CD4-positive, alpha-beta T cell treated with Interleukin-12 subunit alpha and Interleukin-12 subunit beta, for 1 hour (primary cell): Measurements from ENCODE around the gene DYNC2LI1.

Source experiments
- DNase-seq: peaks from one replicate; pipeline ENCODE4 v3.0.0-alpha.2; 2020

The DYNC2LI1 gene

DNA sequence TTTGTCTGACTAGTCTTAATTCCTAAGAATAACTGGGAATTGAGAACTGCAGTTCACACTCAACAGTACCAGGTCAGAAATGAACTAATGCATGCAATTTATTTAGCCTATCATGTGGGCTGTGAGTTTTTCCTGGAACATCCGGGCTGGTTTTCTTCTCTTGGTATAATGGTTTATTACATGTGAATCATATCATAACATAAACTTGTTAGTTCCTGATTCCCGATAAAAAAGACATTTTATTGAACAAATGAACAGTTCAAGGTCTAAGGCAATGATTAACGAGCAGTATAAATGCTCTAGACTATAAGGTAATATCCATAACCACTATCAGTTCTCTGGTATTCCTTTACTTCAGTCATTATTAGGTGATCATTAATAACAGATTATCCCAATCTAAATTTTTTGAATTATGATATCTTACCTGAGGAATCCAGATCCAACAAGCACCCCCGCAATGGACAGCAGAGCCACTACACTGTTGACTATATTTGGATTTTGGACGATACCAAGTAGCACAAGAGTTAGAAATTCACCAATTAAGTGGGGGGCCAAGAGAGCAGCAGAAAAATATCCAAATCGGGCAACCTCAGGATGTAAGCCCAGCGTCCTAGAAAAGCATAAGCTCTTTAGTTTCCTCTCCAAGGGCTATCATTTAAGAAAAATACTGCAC, 45.8 kb downstream of the DYNC2LI1 start:
- DNase-seq = no peak

DNA sequence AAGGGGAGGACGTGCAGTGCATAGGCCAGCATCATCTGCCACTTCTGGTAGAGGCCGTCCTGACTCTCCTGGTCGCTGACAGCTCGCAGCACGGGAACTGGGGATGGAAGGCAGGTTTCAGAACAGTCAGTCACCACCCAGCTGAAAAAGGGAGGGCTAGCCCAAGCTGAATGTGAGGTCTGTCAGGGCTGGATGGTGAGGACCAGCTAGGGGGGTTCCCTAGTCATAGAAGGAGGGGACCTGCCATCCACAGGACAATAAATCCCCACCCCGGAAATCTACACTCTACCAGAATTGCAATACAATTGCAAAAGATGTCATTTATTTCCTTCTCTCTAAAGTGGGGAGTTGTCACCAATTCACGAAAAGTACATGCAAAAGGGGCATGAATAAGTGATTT, 49.0 kb downstream of the DYNC2LI1 start:
- DNase-seq = no peak

- DNase-seq = no peak
Measured at GRCh38 chr2:43823751-43824150, 49.9 kb downstream of the DYNC2LI1 start.

GRCh38 chr2:43824512-43824911, 50.7 kb downstream of the DYNC2LI1 start:
- no peak for DNase-seq

DNA sequence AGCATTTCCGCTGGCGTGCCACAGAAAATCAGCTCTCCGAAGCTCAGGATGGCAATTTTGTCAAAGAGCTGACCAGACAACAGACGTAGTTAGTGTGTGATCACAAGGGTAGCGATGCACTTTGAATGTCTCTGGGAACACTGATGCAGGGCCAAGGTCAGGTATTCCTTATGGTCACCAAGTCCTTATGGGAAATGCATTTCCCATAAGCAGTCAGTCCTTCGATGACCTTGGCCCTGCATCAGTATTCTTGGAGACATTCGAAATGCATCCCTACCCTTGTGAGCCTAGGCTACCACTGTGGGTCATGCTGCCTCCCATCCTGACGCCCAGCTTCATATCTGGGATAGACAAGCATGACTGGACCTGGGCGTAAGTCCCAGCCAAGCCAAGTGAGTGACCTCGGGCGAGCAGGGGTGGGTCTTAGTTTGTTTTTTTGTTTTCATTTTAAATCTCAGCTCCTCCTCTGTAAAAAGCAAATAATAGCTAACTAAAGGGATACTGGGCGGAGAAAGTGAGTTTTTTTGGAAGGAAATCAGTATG, 51.2 kb downstream of the DYNC2LI1 start:
- no peak for DNase-seq

DNA sequence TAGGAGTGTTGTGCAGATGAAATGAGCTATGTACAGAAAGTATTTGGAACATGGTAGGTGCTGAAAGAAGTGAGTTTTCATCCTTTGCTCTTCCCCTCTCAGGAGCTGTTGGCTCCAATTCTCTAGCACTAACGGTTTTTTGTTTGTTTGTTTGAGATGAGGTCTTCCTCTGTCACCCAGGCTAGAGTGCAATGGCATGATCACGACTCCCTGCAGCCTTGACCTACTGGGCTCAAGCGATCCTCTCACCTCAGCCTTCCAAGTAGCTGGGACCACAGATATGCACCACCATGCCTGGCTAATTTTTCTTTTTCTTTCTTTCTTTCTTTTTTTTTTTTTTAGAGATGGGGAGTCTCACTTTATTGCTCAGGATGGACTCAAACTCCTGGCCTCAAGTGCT, 52.0 kb downstream of the DYNC2LI1 start:
- DNase-seq = no peak

DNA sequence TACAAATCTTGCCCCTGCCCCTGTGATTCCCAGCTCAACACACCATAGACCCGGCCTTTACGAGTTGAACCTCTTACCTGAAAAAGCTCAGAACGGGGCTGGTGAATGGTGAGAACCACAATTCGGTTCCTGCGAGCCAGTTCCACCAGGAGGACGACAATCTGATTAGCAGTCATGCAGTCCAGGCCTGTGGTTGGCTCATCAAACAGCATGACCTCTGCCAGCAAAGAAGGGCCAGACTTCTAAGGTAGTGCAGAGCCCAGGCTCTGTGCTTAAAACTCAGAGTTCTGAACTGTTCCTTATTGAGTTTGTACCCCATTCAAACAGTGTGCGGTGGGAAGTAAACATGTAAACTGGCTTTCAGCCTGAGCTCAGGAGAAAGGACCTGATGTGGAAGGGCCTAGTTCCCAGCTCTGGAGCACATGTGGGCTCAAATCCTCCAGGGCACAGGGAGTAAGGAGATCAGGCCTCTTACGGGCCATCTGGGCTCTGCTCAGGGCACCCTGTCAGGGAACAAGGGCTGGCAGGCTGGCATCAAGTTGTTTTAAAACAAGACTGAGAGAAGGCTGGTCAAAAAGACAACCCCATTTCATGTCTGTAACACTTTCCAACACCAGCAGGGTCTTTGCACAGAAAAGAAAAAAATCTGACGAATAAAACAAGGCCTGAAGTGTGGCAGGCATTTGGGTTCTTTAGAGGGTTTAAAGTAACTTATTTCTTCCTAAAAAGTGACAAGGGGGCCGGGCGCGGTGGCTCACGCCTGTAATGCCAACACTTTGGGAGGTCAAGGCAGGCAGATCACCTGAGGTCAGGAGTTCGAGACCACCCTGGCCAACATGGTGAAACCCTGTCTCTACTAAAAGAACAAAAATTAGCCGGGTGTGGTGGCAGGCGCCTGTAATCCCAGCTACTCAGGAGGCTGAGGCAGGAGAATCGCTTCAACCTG, 52.7 kb downstream of the DYNC2LI1 start:
- DNase-seq = no peak

- DNase-seq = no peak
Measured at GRCh38 chr2:43831543-43832294, 57.9 kb downstream of the DYNC2LI1 start.

GRCh38 chr2:43832457-43832856, 58.6 kb downstream of the DYNC2LI1 start:
- no peak for DNase-seq

- no peak for DNase-seq
Measured at GRCh38 chr2:43837033-43837432, 63.2 kb downstream of the DYNC2LI1 start.

GRCh38 chr2:43837831-43838559, 64.2 kb downstream of the DYNC2LI1 start:
- DNase-seq = no peak

GRCh38 chr2:43838560-43839267, 64.9 kb downstream of the DYNC2LI1 start, which contains the start of the genes ABCG5 and ABCG8:
Gene ABCG5, minus strand, starts transcription at chr2:43838839. Its CDS starts 160 bp downstream, at chr2:43838679.
Gene ABCG8, plus strand, starts transcription at chr2:43838971. Its CDS starts 83 bp downstream, at chr2:43839054.
- no peak for DNase-seq

GRCh38 chr2:43839776-43840564, 66.1 kb downstream of the DYNC2LI1 start:
- DNase-seq = no peak

- DNase-seq = no peak
Measured at GRCh38 chr2:43840965-43841364, 67.1 kb downstream of the DYNC2LI1 start.

DNA sequence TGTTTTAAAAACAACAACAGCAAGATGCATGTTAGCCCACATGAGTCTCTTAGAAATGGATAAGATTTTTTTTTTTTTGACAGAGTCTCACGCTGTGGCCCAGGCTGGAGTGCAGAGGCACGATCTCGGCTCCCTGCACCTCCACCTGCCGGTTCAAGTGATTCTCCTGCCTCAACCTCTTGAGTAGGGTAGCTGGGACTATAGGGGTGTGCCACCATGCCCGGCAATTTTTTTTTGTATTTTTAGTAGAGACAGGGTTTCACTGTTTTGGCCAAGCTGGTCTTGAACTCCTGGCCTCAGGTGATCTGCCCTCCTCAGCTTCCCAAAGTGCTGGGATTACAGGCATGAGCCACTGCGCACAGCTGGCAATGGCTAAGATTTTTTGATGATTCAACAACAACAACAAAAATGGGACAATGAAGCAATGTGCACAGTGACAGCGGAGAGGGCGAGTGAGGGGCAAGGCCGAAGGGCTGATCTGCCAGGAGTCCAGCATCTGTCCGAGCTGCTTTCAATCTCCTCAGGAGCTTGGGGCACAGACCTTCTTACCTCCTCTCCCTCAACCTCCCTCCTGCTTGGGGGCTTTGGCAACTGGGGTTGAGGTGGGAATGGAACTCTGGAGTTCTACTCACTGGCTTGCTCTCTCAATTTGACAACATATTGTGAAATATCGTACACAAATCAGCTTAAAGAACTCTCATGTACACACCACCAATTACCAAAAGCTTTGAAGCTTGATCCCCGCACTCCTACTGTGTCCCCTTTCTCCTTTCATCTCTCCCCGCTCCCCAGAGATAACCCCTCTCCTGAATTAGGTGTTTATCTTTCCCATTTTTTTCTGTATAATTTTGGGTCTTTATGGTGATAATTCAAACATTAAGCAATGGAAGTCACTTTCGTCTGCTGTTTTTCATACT, 68.4 kb downstream of the DYNC2LI1 start:
- DNase-seq = no peak

DNA sequence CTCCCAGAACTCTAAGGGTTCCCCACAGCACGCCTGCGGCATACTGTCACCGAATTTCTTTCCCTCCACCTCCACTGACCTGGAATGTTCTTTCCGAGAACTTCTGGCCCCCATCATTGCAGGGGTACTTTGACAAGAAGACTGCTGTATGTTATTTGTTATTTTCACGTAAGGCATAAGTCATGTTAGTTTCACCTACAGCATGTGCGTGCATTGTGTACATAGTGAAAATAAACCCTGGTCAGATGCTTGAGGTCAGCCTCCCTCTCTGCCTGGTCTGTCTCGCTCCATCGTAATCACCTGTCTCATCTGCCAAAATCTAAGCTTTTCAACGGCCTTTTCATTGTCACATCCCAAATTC, 69.0 kb downstream of the DYNC2LI1 start:
- DNase-seq = no peak

- DNase-seq = no peak
Measured at GRCh38 chr2:43845181-43845580, 71.3 kb downstream of the DYNC2LI1 start.

DNA sequence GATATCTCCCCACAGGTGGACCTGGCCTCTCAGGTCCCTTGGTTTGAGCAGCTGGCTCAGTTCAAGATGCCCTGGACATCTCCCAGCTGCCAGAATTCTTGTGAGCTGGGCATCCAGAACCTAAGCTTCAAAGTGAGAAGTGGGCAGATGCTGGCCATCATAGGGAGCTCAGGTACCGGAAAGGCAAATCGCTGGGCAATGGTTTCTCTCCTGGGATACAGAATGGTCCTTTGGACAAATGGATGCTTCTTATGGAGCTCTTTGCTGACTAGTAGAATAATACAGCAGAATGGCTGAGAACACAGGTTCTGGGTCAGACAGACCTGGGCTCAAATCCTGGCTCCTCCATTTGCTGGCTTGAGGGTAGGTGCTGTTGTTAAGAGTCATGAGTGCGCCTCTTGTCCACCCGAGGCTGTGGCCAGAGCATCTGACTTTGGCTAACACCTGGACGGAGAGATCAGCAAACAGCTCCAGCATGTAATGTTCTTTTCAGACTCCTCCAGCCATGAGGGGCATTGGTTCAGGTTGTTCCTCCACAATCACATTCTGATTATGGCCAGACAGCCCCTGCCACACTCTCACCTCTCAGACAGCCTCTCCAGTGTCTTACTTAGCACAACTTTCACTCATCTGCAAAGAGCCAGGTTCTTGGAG, 72.4 kb downstream of the DYNC2LI1 start:
- DNase-seq = no peak

DNA sequence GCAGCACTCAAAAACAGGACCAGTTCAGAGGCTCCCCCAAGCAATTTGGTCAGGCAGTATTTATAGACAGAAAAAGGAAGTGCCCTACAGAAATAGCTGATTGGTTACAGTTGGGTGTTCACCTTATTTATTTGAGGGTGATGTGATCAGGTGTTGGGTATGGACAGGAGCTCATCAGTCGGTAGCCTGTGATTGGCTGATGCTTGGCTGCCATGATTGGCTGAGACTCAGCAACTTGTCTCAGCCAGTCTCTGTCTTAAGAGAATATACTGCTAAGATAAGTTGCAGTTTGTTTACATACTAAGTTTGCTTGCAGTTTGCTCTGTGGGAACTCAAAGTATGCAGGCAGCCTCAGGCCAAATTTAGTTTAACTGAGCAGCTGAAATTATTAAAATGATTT, 74.4 kb downstream of the DYNC2LI1 start:
- DNase-seq = no peak
